Activated gamma-delta T cell (primary cell): ENCODE data around the gene C16orf89.

Source experiments
- DNase-seq: peaks from one replicate; lab custom pipeline; 2025; lab: John Stamatoyannopoulos, UW

The C16orf89 gene

GRCh38 chr16:5003828-5004227 lies 61.9 kb downstream of the C16orf89 start:
- no peak for DNase-seq

GRCh38 chr16:5003211-5003610 lies 62.5 kb downstream of the C16orf89 start:
- no peak for DNase-seq

- no peak for DNase-seq
Measured at GRCh38 chr16:5002699-5003143, 63.0 kb downstream of the C16orf89 start.

DNA sequence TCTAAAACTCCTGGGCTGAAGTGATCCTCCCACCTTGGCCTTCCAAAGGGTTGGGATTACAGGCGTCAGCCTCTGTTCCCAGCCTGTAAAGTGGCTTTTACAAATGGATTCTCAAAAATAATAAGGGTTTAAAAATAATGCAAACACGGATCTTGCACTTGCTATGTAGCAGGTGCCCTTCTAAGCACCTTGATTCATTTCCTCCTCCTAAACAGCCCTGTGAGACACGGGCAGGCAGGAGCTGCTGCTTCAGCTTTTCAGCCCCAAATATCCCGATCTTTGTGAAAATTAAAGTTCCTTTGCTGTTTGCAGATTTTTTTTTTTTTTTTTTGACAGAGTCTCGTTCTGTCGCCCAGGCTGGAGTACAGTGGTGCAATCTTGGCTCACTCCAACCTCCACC lies 63.8 kb downstream of the C16orf89 start:
- DNase-seq = no peak

DNA sequence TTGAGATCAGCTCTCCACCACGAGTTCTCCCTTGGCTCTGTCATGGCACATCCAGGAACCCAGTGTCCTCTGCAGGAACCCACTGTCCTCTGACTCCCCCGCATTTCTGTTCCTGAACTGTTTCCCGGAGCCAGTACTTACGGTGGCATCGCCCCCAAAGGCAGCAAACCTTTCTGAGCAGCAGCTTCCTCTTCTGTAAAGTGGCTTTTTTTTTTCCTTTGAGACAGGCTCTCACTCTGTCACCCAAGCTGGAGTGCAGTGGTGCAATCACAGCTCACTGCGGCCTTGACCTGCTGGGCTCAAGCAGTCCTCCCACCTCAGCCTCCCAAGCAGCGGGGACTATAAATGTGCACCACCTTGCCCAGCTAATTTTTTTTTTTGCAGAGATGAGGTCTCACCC lies 64.2 kb downstream of the C16orf89 start:
- DNase-seq = no peak

DNA sequence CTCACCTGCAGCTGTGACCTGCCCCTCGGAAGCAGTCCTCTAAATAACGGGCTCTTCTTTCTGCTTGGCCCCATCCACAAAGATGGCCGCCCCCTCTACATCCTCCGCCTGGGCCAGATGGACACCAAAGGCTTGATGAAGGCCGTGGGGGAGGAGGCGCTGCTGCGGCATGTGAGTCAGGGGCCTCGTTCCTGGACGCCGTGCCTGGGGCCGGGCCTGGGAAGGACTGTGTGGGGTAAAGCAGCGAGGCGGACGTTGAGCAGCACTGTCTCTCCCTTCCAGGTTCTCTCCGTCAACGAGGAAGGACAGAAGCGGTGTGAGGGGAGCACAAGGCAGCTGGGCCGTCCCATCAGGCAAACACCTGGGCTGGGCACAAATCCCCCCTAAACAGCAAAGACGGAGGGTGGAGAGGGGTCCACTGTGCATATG lies 65.2 kb downstream of the C16orf89 start:
- no peak for DNase-seq

DNA sequence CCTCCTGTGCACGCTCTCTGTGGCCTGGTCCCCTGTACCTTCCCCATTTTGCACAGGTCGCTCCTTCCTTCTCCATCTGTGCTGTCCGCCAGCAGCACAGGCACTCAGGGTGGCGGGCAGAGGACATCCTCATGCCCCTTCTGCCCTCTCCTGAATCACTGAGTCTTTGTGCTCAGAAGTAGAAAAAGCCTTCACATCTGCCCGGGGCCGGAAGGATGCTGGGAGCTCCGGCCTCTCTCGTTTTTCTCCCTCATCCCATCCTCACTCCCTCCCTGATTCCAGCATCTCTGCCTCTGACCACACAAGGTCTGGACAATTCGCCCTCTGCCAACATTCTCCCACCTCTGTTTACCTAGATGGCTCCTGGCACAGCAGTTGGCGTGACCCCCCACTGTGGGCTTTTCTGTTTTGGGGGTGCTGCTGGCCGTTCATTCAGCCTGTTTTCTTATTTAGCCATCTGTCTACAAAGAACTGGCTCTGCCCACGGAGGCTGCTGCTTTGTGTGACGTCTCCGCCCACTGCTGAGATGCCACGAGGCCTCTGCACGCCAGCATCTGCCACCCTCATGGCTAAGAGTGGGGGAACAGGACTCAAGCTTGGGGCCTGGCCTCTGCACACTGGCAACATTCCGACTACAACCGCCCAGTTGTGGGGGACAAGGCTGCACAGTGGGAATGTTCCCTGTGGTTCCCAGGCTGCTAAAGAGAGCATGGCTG lies 70.9 kb downstream of the C16orf89 start:
- DNase-seq = no peak
